Activated CD8-positive, alpha-beta memory T cell treated with anti-CD3 and anti-CD28 coated beads for 1 hour (primary cell): ENCODE results near the gene F13A1.
"Not testable (repeated sequence)": the region's sequence is repeated elsewhere in the genome, so short reads cannot be mapped to it uniquely, and the experiment has no call there.

Experiments
- DNase-seq, 2 donors: peaks; one replicate each; pipeline ENCODE4 v3.0.0-alpha.2; 2020; ENCODE audit warnings: low read depth in 1 of 2; ENCODE audit errors: extremely low read depth in 1 of 2

The F13A1 gene

DNA sequence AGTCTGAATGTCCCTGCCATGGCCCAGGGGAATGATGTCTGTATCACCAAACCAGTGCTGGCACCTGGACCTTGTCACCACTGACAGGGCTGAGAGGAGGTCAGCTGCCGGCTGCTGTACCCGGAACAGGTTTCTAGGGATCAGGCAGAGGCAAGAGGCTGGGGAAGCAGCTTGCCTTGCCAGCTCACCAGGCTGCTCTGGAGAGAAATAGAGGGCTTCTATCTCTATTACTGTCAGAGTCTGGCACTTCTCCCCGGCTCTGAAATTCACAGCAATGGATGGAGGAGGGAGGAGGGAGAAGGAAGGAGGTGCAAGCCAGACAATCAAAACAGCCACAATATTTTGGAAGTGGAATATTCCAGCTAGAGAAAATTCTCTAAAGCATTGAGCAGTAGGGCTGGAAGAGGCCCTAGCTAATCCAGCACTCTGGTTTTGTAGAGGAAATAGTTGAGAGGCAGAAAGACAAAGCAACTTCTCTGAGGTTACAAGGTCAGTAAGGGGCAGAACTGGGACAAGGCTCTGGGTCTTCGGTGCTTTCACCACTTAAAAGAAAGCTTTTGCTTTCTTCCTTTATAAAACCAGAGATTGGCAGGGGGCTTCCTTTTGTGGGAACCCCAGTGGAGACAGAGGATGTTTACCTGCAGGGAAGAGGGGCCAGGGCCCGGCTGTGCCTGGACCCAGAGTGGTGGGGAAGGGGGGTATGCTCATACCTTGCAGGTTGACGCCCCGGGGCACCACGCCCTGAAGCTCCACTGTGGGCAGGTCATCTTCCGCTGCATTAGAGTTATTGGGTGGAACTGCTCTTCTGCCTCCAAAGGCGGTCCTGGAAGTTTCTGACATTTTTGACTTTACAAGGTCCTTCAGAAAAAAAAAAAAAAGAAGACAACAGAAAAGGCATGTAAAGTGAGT lies 2.4 kb downstream of the F13A1 start:
- no peak for DNase-seq

DNA sequence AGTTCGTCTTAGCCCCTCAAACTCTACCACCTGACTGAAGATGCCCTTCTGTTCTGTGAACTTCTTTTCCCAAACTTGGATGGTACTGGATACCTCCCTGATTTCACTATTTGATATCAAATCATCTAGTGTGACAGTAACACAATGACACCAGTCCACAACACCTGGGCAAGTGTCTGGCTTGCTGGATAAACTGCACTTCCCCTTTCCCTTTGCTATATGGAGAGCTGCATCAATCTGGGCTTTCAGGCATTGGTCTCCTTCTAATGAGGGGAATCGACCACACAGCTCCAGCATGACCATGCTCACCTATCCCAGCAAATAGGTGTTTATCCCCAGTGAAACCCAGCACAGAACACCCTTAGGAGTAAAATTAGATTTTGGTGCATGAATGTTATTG lies 3.1 kb downstream of the F13A1 start:
- no peak for DNase-seq

DNA sequence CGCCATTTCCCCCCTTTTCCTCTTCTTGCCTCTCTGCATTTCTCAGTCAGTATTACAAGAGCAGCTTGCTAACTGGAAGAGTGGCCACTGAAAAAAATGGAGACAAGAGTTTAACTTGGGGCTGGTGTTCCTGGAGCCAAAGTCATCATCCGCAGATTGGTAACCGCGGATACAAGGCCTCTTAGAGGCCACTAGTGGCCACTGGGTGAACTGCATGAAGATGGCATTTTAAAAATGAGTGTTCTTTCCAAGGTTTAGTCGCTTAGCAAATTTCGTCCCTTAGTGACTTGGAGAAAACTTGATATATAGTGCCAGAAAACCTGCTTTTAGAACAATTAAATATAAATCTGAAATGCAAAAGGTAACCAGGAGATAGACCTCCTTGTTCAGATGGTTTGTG lies 4.8 kb downstream of the F13A1 start:
- DNase-seq, result no peak

DNA sequence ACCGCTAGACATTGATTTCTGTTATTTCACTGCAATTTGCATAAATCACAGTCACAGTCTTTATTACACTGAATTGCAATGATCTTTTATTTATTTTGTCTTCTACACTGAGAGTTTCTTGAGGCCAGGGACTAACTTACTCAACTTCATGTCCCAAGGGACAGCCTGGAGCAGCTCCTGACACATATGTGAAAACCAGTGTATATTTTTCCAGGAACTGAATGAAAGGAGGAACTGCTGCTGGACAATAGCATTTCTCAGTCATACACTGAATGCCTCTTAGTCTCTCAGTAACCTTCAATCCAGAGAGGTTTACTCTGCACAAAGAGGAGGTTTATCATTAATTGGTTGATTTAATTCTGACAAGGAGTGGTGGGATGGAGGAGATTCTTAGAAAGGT lies 5.9 kb downstream of the F13A1 start:
- no peak for DNase-seq

DNA sequence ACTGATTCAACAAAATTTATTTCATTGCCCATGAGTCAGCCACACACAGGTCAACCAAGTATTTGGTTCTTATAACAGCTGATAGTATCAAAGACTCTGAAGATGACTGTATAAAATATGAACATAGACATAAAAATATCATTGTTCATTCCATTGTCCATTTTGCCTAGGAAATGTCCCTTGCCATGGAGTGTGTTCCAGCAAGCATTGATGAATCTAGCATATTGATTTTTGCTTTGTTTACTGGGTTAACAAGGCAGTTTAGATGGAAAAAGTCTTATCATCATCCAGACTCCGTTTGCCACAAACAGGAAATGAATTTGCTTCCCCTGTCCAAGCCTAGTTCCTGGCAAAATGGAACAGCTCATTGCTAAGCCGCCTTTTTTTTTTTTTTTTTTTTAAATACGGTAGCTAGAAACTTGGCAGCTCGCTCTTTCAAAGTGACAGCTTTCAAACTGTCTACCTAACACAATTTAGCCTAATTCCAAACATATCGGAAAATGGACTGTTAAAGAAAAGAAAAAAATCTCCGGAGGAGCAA lies 7.5 kb downstream of the F13A1 start:
- no peak for DNase-seq

DNA sequence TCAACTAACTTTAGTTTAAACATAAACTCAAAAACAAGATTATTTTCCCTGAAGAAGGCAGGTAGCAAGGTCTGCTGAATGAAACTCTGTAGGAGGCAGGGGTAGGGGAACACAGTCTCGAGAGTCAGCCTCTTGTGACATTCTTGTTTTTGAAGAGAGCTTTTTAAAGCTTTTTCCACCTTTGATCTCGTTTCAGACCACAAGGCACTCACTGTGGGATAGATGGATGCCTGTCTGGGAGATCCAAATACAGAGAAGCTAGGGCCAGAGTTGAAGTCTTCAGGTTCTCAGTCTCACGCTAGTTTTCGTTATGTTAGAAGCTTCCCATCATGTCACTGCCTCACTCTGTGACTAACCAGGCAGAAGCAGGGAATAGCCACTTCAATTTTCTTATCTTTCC lies 14.9 kb downstream of the F13A1 start:
- no peak for DNase-seq

DNA sequence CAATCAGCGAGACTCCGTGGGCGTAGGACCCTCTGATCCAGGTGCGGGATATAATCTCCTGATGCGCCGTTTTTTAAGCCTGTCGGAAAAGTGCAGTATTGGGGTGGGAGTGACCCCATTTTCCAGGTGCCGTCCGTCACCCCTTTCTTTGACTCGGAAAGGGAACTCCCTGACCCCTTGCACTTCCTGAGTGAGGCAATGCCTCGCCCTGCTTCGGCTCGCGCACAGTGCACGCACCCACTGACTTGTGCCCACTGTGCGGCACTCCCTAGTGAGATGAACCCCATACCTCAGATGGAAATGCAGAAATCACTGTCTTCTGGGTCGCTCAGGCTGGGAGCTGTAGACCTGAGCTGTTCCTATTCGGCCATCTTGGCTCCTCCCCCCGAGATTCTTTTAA lies 20.1 kb downstream of the F13A1 start:
- DNase-seq, result not testable (repeated sequence)

DNA sequence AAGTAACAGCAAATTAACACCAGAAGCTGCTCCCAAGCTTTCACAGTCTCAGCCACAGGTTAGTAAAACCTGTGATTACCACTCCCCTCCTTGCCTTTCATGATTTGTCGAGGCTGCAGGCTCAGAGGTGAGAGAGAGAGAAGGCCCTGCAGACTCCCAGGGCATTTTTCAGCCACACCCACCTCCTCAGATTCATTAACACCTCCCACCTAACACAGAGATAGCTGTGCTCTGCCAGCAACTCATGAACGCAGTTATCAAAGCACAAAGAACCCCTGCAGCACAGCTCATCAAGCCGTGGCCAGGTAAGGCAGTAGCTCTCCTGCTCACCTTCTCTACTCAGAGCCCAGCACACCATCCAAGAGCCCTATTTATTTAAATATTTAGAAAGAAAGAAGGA lies 27.1 kb downstream of the F13A1 start:
- no peak for DNase-seq

DNA sequence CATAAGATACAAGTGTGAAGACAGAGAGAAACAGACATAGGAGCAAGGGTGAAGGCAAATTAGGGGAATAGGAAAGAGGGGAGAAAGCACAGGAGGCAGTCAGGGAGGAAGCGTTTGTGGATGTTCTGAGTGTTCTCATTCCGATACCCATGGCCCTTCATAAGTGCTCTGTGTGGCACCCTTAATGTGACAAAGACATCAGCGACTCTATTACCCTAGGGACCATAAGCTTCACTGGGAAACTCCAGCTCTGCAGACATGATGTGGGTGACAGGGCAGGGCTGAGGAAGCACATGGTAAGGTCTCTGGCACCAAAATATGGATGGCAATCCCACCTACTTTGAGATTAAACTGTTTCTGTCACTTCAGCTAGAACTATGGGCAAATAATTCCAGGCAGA lies 33.0 kb downstream of the F13A1 start:
- no peak for DNase-seq

DNA sequence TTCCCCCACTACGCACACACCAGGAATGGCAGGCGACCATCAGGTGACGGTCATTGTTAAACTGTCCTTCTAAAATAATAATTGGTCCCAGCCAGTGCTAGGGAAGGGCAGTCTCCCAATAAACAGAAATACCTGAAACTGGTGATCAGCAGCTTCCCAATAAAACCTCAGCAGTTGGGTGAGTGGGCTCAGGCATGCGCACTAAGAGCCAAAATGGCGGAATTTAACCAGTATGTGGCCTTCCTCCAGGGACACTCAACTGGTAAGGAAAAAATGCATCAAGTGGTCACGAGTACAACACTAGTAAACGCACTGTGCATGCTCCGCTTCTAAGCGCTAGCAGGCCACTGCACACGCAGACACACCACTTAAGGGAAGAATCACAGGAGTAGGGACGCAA lies 34.8 kb downstream of the F13A1 start:
- no peak for DNase-seq

DNA sequence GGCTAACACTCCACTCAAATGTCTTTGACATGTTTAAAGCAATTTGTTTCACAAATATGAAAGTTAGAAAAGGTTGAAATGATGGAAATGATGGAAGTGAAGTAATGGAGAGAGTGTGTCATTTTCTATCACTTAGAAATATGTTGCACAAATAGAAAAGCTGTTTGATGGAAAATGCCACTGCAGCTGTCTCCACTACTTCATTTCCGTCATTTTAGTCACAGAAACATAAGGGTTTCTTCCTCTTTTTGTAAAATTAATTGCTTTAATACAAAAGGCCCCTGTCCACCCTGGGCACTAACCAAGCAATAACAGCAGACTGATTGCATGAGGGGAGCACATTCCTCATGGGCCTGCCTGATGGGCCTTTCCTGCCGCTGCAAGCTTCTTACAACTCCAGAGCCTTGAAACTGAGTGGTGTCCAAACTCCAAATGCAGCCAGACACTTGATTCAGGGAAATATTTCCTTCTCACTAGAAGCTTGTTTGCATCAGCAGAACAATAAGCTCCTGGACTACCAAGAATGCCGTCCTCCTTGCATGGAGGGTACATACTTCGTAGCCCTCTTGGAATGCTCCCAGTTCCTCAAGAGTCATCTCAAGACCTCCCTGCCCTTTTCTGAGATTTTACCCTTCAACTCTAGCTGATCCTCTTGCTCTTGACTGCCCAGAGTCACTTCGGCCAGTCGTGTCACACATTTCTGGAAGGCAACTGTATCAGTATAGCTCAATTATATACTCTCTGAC lies 36.1 kb downstream of the F13A1 start:
- DNase-seq, result no peak

DNA sequence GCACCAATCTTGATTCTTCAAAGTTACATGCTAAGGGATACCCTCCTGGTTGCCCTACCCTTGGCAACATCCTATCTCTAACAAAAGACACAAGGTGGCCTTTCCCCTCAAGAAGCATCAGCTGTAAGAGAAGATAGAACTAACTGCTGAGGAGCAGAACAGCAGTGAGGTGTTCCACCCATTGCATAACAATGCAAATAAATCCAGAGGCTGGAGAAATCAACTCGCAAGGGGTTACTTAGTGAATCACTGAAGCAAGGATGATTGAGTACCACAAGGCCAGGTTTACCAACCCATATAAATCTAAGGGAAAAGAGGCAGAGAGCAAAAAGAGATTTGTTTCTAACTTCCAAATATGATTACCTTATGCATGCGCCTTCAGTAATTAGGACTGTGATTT lies 36.7 kb downstream of the F13A1 start:
- DNase-seq, result no peak

DNA sequence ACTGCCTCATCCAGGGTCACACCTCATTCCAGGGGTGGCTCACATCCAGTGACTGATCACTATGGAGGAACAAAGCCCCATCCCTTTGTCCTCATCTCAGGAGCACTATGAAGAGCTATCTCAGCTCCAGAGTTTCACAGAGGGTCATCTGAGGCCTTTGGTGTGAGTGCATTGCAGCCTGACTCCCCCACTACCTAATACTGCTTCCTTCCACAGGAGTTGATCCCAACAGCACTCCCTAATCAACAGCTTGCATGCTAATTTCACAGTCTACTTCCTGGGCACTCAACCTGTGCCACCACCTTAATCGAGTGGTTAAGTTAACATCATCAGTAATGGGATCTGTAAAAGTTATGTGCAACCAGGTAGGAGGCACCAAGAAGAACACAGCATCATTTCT lies 37.7 kb downstream of the F13A1 start:
- no peak for DNase-seq

DNA sequence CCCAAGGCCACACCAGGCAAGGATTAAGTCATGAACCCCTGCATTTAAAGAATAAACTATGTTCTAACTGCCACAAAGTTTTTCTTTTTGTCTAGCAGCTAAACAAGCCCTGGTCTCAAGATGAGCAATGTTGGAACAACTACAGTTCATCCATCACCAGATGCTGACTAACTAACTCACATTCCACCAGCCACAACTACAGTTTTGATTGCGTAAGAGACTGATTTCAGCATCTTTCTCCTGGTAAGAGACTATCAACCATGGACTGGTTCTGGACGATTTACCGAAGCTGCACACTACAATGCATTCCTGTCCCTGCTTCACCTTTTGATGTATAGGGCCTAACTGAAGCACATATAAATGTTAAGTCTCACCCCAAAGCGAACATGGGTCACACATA lies 43.0 kb downstream of the F13A1 start:
- no peak for DNase-seq

DNA sequence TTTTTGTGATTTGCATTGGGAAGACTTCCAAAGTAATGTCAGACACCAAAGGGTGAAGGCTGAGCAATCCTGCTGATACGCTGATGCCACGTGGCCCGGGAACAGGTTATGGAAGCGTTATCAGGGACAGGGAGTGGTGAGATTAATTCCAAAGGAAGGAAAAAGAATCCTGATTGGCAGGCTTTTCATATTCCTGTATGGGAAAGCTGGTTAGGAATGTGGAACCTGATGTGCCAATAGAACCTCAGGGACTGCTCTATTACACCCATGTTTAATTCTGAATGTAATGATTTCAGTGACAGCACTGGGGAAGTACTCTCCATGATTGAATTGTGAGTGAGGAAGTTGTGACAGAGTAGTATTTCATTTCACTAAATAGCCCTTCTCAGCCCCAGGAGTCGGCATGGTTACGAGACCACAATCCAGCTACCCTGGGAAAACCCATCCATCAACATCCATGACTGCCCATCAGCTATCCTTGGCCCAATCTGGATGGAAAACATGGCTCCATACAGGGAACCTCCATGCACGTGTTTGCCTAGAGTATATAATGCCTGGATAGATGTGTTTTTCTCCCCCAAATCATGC lies 49.4 kb downstream of the F13A1 start:
- no peak for DNase-seq

DNA sequence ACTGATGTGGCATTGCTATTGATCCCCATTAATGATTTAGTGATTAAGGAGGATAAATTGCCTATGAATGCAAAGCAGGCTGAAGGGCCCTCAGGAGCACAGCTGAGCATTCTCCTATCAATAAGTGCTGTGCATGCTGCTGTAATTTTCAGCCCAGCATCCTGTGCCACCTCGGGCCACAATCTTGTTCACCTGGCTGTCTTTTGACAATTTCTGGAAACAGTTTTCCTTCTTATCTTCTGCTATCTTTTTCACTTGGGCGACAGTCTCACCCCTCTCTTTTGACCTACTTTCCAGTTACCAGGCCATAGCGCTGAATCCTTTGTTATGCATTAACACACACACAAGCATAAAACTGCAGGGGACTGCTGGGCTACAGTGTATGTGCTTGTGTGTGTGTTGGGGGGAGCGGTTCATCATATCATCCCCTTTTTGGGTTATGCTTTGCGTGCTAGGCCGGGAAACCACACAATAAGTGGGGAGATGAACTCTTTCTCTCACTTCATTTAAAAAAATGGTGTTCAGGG lies 60.2 kb downstream of the F13A1 start:
- DNase-seq, result no peak

DNA sequence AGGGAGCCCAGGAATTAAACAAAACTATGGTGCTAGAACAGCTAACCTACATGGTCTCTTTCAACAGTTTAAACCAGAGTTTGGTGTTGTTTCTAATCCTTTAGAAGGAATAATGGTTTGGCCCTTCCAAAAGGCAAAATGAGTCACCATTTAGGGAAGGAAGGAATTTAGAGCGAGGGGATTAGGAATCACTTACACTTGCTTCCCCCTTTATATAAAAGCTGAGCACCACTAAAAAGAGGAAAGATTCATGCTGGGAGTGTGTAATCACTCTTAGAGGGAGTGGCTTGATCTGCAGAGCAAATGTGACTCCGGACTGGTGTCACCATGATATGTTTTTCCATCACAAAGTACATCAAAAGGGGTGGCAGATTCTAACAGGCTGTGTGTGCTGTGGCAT lies 63.6 kb downstream of the F13A1 start:
- DNase-seq, result no peak

DNA sequence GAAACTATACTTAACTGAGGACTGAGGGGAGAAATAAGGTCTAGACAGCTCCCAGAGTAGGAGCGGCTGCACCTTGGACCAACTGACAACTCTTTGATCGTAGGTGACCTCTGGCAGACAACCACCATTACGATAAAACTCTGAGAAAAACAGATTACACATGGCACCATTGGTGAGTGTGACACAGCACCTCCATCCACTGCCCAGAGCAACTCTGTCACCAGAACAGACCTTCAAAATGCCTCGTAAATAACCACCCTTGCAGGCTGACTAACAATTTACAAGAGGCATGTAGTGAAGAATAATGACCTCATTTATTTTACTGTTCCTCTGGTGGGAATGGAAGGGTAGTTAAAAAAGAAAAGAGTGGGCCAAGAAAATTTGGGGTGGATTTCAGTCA lies 64.2 kb downstream of the F13A1 start:
- DNase-seq, result no peak

DNA sequence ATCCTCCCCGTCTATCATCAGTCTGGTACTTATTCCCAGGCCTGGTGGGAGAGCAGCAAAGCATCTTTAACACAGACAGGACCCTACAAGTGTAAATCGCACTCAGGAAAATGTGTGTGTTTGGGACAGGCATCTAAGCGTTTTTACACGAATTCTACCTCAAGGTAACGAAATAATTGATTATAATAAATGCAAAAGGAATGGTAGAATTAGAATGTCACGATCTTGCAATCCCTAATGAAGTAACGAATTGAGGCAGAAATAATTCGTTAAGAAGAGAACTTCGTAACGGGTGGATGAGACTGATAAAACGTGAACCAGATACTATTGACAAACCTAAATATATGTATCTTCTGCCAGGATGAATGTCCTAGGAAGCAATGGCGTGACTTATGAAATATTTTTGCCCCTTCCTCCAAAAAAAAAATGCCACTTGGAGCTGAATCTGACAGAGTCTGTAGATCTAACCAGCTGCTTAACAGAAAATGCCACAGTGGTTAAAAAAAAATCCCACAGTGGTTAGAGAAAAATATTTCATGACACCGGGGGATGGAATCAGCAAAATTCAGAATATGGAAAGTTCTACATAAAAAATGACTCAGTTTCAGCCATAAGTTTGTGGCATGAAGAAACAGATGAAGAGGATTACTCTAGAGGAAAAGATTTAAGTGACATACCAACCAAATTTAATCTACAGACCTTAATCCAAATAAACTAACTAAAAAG lies 68.7 kb downstream of the F13A1 start:
- no peak for DNase-seq

DNA sequence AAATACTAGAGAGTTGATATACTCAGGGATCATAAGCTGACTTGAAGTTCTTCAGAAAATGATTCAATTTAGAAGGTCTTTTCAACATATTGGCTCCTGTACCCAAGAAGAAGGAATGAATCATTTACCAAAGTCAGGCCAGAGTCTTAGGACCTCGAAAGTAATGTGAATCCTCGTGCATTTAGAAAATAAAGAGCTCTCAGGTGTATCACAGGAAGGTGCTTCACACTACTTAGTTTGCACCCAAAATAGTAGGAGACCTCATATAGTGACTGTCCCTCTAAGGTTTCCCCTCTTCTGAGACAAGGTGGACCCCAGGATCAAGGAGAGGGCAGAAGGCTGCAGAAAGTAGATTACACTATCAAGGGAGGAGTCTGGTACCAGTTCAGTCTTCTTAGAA lies 71.8 kb downstream of the F13A1 start:
- no peak for DNase-seq

DNA sequence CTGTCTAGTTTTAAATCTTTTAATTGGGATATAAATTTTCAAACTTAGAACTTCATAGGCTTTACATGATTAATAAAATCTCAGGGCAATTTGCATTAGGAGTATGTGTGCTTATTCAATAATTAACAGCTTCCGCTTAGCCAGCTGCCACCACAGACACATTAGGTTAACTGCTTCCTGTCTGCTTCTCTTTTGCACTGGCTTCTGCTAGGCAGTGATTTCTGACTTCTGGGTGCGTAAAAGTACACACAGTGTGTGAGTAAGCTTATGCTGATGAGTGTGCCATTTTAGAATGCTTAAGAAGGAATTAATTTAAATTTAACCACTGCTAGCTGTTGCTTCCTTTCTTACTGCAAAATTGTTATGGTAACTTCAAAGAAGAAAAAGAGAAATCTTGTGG lies 73.9 kb downstream of the F13A1 start:
- no peak for DNase-seq
